Measurements from ENCODE around the gene FNBP1L.

FNBP1L gene

DNA sequence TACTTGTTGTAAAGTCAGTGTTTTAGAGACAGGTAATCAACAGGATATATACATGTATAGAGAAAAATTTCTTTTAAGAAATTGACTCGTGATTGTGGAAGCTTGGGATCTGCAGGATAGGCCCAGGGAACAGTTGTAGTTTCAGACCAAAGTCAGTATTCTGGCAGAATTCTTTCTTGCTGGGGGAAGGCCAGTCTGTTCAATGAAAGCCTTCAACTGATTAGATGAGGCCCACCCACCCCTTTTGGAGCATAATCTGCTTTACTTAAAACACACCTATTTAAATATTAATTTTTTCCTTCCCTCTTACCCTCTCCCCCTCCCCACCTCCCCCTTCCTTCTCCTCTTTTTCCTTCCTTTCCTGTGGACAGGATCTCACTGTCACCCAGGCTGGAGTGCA, 48.0 kb downstream of the FNBP1L start:
- no peak for DNase-seq

DNA sequence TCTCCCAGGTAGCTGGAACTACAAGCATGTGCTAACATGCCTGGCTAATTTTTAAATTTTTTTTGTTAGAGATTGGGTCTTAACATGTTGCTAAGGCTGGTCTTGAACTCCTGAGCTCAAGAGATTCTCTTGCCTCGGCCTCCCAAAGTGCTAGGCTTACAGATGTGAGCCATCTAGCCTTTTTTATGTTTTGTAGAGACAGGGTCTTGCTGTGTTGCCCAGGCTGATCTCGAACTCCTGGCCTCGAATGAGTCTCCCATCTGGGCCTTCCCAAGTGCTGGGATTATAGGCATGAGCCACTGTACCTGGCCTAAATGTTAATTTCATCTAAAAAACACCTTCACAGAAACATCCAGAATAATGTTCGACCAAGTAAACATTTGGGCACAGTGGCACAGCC, 48.6 kb downstream of the FNBP1L start:
- no peak for DNase-seq

DNA sequence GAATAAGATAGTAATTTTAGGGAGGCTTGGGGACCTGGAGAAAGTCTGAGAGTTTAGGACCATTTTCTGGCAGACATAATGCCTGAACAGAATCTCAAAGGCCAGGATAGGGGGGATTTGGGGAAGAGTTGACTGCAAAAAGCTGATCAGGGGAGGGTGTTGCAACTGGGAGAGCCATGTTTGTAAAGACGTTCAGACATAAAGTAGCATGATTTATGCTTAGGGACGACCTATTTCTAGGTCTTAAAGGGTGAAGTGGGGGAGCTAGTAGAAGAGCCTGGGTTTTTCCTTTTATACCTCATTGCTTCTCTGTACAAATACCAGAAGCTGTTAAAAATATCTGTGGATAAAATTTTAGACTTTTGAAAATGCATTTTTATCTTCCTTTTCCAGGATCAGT, 51.2 kb downstream of the FNBP1L start:
- DNase-seq: no peak

DNA sequence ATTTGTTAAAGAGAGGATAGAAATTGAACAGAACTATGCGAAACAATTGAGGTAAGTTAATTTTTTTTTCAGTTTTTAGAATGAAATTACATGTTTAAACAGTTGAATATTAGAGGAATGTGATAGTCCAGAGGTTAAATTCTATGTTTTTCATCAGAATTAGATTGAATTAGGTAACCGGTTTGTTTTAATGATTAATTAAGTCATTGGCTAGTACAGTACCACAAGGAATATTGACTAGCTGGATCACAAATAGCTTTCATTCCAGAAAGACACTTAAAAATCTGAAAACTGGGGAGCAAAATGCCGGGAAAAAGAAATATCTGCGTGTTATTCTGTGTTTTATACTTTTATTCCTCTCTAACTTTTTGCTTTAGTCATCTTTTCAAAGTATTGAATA, 51.6 kb downstream of the FNBP1L start:
- no peak for DNase-seq

DNA sequence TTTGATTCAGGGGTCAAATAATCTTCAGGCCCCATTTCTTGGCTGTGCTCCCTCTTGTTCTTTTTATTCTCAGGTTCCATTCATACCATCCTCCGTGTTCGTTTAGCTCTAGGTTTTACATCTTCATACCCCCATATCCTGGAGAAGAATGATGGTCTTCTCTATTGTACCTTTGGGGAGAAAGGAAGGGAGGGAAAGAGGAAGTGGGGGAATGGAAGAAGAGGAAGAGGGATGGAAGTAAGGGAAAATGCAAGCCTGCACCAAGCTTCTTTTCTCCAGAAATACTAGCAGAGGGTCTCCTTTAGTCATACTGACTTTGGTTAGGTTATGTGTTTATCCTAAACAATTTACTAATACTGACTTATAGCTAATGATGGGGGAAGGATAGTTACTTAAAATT, 52.4 kb downstream of the FNBP1L start:
- no peak for DNase-seq

DNA sequence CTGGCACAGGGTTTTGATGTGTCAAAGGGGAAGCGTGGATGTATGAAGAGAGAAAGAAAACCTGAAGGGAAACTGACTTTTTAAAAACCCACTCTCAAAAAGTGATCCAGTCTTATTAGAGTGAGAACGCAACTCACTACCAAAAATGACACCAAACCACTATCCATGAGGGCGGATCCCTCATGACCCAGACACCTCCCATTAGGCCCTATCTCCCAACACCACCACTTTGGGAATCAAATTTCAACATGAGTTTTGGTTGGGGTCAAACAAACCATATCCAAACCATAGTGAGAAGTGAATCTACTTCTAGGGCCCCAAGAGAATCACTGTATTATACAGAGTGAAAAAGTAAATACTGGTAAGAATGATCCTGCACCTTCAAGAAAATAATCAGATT, 53.5 kb downstream of the FNBP1L start:
- no peak for DNase-seq

DNA sequence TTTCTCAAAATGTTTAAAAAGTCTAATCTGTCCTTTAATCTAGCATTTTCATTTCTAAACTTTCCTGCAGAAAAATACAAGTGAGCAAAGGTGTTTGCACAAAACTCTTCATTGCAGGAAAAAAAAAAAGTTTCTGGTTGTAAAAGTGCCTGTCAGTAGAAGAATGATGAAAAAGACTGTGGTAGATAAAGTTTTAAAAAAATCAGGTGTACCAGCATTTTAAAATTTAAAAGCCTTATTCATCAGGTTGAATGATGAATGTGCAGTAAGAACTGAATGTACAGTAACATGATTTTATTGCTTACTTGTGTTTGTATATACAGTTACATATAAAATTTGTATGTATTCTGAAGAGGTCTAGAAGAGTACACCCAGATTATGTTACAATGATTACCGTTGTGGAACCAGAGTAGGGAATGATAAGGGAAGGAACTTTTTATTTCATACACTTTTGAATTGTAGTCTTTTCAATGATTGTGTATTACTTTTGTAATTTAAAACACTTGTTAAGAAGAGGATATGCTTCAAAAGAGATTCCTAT, 54.0 kb downstream of the FNBP1L start:
- DNase-seq: no peak

DNA sequence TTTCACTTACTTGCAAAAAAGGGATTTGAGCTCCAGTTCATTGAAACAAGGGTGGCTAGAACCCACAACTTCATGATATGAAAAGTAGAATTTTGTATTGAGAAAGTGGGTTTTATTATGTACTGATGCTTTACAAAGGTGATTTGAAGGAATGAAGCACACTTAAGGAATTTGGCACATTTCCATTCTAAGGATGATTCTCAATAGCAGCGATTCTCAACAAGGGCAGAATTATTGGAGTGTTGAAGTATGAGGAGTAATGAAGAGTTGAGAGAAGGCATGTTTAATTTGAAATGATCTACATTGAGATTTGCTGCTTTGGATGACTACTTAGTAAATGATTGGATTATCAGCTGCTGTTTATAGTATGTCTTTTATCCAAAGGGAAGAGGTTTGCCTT, 54.7 kb downstream of the FNBP1L start:
- DNase-seq: no peak

DNA sequence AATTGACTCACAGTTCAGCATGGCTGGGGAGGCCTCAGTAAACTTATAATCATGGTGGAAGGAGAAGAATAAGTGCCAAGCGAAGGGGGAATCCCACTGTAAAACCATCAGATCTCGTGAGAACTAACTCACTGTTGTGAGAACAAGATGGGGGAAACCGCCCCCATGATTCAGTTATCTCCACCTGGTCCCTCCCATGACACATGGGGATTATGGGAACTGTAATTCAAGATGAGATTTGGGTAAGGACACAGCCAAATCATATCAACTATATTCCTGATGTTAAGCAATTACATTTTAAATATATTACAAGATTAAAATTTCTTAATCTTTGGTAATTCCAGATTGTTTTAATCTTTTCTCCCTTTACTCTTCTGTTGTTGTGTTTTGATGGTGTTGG, 55.2 kb downstream of the FNBP1L start:
- DNase-seq: no peak

DNA sequence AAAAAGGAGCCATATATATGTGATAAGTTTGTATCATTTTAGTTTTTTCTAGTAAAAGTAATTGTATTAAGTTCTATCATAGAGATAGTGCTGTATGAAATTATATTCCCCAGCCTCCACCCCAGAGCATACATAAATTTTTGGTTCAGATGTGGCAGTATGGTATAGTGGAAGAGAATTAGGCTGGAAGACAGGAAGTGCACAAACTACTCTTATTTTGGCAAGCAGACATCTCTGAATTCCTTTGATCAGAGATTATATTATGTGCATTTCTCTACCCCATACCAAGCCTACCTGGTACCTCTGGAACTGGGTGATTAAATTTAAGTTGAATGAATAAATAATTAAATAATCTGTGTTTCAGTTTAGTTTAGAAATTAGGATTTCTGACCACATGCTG, 55.9 kb downstream of the FNBP1L start:
- DNase-seq: no peak

DNA sequence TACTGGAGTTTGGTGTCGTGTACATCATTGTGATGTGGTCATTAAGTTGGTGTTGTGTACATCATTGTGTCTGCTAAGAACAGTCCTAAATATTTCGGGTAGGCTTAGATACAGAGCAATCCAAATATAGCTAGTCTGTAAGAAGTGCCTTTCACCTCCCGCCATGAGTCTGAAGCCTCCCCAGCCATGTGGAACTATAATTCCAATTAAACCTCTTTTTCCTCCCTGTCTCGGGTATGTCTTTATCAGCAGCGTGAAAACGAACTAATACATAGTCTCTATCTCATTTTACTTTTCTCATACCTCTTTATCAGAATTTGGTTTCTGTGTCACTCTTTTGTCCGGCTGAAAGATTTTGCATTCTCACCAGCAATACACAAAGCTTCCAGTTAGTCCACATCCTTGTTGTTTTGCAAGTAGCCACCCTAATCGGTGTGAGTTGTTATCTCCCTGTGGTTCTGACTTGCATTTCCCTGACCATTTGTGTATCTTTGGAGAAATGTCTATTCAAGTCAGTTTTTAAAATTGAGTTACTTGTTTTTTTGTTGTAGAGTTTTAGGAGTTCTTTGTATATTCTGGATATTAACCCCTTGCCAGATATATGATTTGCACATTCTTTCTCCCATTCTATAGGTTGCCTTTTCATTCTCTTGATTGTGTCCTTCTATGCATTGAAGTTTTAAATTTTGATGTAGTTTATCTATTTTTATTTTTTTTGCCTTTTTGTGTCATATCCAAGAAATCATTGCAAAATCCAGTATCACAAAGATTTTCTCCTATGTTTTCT, 56.5 kb downstream of the FNBP1L start:
- DNase-seq: no peak

DNA sequence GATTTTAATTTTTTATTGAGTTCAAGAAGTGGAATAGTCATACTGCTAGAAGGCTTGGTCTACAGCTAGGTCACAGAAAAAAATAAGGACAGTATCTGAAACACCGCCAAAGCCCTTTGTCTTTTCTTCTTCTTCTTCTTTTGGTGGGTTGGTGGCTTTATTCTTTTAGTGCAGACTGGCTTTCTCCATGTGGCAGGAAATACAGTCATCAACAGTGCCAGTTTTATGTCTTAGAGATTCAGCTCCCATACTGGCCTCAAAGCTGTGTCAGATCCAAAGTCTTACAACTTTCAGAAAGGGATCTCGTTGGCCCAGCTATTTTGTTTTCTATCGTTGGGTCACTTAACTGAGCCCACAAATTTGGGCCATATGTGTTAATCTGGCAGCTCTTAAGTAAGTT, 58.2 kb downstream of the FNBP1L start:
- no peak for DNase-seq

DNA sequence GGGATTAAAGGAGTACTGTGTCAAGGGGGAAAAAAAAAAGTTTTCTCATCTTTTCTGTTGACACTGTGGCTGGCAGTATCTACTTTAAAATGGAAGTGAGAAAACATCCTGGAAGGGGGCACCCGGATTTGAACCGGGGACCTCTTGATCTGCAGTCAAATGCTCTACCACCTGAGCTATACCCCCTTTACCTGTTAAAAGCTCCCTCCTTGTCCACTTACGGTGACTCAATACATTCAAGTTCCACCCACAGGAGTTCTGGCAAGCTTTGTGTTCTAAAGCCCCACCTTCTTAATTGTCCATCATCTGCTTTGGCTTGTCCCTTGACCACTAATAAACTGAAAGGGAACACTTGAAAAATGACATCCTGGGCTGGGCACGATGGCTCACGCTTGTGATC, 68.2 kb downstream of the FNBP1L start:
- no peak for DNase-seq

DNA sequence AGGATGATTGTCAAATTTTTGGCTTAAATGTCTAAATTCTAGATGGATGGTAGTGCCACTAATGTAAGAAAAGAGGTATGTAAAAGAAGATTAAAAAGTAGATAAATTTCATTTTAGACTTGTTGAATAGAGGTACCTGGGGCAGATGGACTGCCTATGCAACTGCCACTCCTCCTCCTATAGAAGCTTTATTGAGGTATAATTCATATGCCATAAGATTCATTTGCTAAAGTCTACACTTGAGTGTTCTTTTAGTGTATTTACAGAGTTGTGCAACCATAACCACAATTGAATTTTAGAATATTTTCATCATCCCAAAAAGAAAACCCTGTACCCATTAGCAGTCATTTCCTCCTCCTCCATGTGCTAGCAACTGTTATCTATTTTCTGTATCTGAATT, 70.6 kb downstream of the FNBP1L start:
- no peak for DNase-seq

DNA sequence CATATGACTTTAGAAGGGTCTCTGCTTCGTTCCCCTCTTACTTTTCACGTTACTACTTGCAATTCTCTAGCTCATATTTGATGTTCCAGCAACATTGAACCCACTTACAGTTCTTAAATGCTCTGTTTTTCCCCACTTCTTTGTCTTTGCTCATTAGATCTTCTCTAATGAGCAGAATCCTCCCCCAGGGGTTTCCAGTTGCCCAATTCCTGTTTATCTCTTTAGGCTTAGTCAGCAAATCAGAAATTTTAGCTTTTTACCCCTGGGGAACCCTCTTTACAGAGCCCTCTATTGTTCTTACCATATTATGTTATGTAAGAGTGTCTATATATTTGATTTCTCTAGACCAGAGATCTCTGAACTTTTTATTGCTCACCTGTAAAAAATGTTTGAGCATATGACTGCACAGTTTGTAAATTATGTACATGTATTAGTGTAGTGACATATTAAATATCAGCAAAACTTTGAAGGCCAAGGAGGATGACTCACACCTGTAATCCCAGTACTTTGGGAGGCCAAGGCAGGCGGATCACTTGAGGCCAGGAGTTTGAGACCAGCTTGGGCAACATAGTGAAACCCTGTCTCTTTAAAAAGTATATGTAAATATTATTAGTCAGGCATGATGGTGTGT, 71.4 kb downstream of the FNBP1L start:
- DNase-seq: no peak

DNA sequence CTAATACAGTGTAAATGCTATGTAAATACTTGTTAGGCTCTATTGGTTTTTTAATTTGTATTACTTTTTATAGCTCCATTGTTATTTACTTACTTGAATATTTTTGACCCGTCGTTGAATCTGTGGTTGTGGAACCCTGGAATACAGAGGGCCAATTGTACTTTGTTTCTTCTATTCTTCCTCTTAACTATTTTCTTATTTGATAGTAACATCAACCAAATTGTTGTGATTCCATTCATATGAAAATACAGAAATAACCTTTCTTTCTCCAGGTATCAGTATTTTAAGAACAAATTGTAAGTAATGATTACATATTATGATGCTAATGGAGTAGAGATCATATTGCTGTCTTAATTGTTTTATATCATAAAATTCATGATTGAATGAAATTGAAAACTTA, 73.7 kb downstream of the FNBP1L start:
- no peak for DNase-seq

DNA sequence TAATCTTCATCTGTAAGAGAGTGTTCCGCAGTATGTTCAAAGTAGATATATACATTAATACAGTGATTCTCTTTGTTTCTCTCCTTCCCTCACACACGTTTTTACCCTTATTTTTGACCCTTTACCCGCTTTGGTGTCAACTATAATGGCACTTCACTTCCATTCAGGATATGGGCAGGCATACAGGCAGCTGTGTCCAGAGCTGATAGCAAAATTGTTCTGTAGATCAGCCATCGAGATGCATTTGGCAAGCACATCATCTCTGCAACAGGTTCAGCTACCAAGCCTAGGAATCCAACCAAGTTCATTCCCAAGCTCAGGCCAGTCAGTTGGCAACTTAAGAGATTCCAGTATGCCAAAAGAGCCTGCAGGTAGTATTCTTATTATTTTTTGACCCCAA, 74.8 kb downstream of the FNBP1L start:
- no peak for DNase-seq

DNA sequence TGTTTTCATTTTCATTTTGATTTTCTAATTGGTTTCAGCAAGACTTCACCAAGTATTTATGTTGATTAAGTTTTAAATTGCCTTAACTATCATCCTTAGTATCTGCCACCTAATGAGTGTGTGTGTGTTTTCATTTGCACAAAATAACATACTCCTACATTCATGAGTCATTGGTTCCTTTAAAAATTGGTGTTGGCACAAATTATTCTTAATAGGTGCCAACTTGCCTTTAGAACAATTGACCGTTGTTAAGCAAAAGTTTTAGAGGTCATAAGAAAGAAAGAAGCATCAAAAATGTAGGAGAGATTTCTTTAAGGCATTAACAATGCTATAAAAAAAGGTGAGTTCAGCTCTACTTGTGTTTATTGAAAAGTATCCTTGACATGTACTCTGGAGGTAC, 77.5 kb downstream of the FNBP1L start:
- DNase-seq: no peak

DNA sequence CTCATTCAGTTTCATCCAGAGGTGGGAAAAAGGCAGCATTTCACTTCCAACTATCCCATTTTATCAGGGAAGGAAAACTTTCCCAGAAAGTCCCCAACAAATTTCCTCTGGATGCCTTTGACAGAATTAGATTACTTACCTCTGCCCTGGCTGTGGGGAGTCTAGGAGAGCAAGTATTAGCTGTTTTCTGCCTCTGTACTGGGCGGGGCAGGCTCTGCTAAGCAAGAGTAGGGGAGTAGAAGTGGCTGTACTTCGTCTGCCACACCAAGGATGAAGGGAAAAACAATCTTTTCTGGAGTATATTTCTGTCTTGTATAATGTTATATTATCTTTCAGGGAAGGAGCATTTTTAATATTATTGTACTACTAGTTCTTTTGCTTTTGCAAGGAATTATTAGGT, 78.5 kb downstream of the FNBP1L start:
- no peak for DNase-seq

DNA sequence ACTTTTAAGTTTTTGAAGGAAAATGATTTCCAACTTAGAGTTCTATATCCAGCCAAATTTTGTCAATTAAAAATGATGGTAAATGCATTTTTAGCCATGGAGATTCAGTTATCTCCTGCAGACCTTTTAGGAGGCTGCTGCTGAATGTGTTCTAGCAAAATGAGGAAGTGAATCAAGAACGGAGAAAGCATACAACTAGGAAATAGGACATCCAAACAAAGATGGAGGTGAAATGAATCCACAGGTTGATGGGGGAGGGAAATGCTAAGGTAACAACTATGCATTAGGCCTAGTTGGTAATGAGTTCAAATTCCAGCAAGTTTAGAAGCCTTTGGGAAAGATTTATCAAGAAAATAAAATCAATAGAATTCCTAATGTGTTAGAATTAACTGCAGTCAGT, 80.5 kb downstream of the FNBP1L start:
- DNase-seq: no peak

DNA sequence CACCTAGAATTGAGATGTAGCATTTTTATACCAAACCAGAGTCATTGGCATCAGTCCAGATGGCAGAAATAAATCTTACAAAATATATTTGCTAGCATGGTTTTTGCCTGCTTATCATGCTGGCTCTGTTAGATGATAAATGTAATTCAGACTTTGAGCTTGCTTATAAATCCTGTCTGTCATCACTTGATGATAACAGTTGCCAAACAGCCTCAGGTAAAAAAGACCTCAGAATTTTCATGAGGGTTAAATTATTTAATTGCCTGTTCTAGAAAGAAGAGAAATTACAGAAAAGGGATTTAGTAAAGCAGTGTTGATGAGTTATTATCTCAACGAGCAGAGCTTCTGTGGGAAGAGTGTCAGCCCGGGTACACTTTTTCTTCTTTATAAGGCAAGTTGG, 83.3 kb downstream of the FNBP1L start:
- DNase-seq: no peak

DNA sequence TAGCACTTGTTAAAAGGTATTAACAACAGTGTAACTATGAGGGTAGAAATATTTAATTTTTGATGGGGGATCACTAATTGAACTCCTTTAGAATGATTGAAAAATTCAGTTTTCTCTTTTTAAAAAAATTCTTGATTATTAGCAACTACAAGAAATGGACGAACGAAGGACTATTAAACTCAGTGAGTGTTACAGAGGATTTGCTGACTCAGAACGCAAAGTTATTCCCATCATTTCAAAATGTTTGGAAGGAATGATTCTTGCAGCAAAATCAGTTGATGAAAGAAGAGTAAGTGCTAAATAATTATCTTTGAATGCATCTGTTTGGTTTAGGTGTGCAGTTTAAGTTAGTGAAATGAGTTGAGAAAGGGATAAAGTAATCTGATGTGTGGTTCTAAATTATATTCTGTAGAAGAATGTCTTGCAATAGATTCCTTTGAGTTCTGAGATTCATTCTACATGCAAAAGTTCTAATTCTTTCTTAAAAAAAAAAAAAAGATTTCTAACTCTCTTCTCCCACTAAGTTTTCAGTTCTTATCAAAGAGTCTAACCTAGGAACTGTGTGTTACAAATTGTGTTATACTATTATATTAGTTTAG, 85.0 kb downstream of the FNBP1L start:
- DNase-seq: no peak

DNA sequence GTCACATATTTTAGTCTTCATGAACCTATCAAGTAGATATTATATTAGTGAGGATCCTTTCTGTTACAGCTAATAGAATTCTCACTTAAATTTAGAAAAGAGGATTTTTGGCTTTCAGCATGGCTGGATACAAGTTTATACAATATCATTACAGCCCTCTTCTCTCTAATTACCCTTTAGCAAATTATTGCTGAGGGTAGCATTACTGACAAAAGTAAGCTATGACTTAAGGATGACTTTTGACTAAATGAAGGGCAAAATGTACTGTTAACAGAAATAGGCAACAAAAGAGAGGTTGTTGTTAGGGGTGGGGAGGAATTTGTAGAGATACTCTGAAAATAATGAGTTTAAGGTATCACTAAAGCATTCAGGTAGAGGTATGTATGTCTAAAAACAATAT, 85.8 kb downstream of the FNBP1L start:
- DNase-seq: no peak

DNA sequence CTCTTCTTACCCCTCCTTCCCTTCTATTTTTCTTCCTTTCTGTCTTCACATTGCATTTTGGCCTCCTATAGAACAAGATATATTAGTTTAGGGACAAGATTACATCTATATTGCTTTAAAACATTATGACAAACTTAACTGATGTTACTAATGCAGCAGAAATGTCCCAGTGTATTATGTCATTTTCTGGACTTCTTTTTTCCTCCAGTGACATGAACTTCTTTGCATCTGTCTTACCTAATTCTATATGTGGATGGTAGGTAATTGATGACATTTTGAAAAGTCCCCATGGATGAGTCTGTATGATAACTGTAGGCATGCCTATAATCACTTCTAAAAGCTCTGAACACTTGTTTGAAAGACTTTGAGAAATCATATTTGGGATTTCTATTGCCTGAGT, 89.5 kb downstream of the FNBP1L start:
- DNase-seq: no peak
